Measurements from ENCODE around the gene BIN1.

BIN1 gene

GRCh38 chr2:127104166-127104660 lies 2.7 kb downstream of the BIN1 start:
- Histone ChIP-seq H3K9me3 (ENCODE audit: insufficient read depth, low read length) (no peaks in the 10 kb centered on the region), H3K4me2 (ENCODE audit: low read length) (no peak overlapping the region), H3K4me3 (ENCODE audit: low read length) (no peak overlapping the region), H3K27ac (ENCODE audit: low read length) (no peak overlapping the region), H2AFZ (ENCODE audit: low read depth, low read length) (no peak overlapping the region), H3K79me2 (ENCODE audit: low read length) (no peaks in the 10 kb centered on the region), H3K36me3 (replicated peaks; ENCODE audit: low read depth, low read length) (no peaks in the 10 kb centered on the region), H3K4me1 (ENCODE audit: low read length) (peaks cover 2% of the 10 kb centered on the region; the same call in 1 of the 2 replicates), H3K9ac (ENCODE audit: low read length) (no peak overlapping the region), H3K27me3 (ENCODE audit: low read depth, low read length) (peaks cover 3% of the 10 kb centered on the region), H4K20me1 (ENCODE audit: insufficient read depth, low read length) (no peaks in the 10 kb centered on the region)
- TF ChIP-seq EZH2phosphoT487 (IDR thresholded peaks at IDR 0.05; ENCODE audit: low read depth) (no peak), CTCF (IDR thresholded peaks at IDR 0.05; ENCODE audit: low read depth, low read length) (no peak)

- H4K20me1 ChIP-seq (ENCODE audit: insufficient read depth, low read length) = no peaks in the 10 kb centered on the region
- H3K9me3 ChIP-seq (ENCODE audit: insufficient read depth, low read length) = no peaks in the 10 kb centered on the region
- H3K27ac ChIP-seq (ENCODE audit: low read length) = no peak overlapping the region
- H3K79me2 ChIP-seq (ENCODE audit: low read length) = no peaks in the 10 kb centered on the region
- no peaks in the 10 kb centered on the region for H3K36me3 ChIP-seq (replicated peaks; ENCODE audit: low read depth, low read length)
- no peaks in the 10 kb centered on the region for H3K4me1 ChIP-seq (ENCODE audit: low read length)
- no peak overlapping the region for H3K4me2 ChIP-seq (ENCODE audit: low read length)
- H2AFZ ChIP-seq (ENCODE audit: low read depth, low read length) = no peak overlapping the region
- TF ChIP-seq CTCF (IDR thresholded peaks at IDR 0.05; ENCODE audit: low read depth, low read length) (no peak), EZH2phosphoT487 (IDR thresholded peaks at IDR 0.05; ENCODE audit: low read depth) (no peak)
- H3K4me3 ChIP-seq (ENCODE audit: low read length) = no peak overlapping the region
- no peak overlapping the region for H3K9ac ChIP-seq (ENCODE audit: low read length)
- H3K27me3 ChIP-seq (ENCODE audit: low read depth, low read length) = peaks cover 3% of the 10 kb centered on the region
Measured at GRCh38 chr2:127103243-127104165, 3.5 kb downstream of the BIN1 start.

- H3K4me2 ChIP-seq (ENCODE audit: low read length) = no peak overlapping the region
- no peaks in the 10 kb centered on the region for H3K79me2 ChIP-seq (ENCODE audit: low read length)
- H3K9me3 ChIP-seq (ENCODE audit: insufficient read depth, low read length) = no peaks in the 10 kb centered on the region
- peaks cover 3% of the 10 kb centered on the region; the same call in 1 of the 2 replicates for H3K27me3 ChIP-seq (ENCODE audit: low read depth, low read length)
- no peak overlapping the region for H3K4me3 ChIP-seq (ENCODE audit: low read length)
- H3K36me3 ChIP-seq (replicated peaks; ENCODE audit: low read depth, low read length) = no peaks in the 10 kb centered on the region
- no peak overlapping the region for H3K27ac ChIP-seq (ENCODE audit: low read length)
- no peaks in the 10 kb centered on the region for H4K20me1 ChIP-seq (ENCODE audit: insufficient read depth, low read length)
- TF ChIP-seq EZH2phosphoT487 (IDR thresholded peaks at IDR 0.05; ENCODE audit: low read depth) = no peak
- TF ChIP-seq CTCF (IDR thresholded peaks at IDR 0.05; ENCODE audit: low read depth, low read length) = no peak
- H3K4me1 ChIP-seq (ENCODE audit: low read length) = no peaks in the 10 kb centered on the region
- H3K9ac ChIP-seq (ENCODE audit: low read length) = no peak overlapping the region
- H2AFZ ChIP-seq (ENCODE audit: low read depth, low read length) = no peak overlapping the region
Measured at GRCh38 chr2:127102521-127103242, 4.3 kb downstream of the BIN1 start.
